K562 (cell line): Measurements from ENCODE around the gene TDRD12. TPM values are rescaled to one million over a fixed set of nuclear protein-coding genes. Genes with fewer than 3 reads are reported as not detected.
A peak's percentile ranks its signal among the peaks of the same experiment; 100 is the strongest.

ENCODE experiments used
- ETV6 ChIP-seq, 3 experiments: fragments of 150-350 bp in 1 of 3; sonication (generic) in 1 of 3; formaldehyde crosslinking in 1 of 3; IDR thresholded peaks; 2 replicates each; pipeline versions ENCODE4 v1.6.1 to v1.8.0; 2014 to 2022; ENCODE audit warnings: borderline replicate concordance in 2 of 3, low read depth in 2 of 3, antibody characterized with exemption in 1 of 3, low read length in 1 of 3, mild to moderate bottlenecking in 1 of 3, missing genetic modification reagents in 1 of 3
- JUNB ChIP-seq: fragments of 450-650 bp; formaldehyde crosslinking; conservative IDR thresholded peaks from 2 replicates; pipeline ENCODE4 v1.4.0; 2020; ENCODE audit warnings: mild to moderate bottlenecking
- KLF1 ChIP-seq: fragments of 450-650 bp; IDR thresholded peaks from 2 replicates; pipeline ENCODE4 v1.6.1; 2016; ENCODE audit warnings: missing genetic modification characterization, missing compliant biosample characterization
- L3MBTL2 ChIP-seq: fragments of 450-650 bp; IDR thresholded peaks from 2 replicates; pipeline ENCODE4 v1.6.1; 2016; ENCODE audit warnings: mild to moderate bottlenecking, moderate library complexity
- MTA3 ChIP-seq: fragments of 450-650 bp; formaldehyde crosslinking; IDR thresholded peaks from 2 replicates; pipeline ENCODE4 v1.6.1; 2017; ENCODE audit warnings: mild to moderate bottlenecking, borderline replicate concordance
- NR4A1 ChIP-seq, 2 experiments: fragments of 250-450 bp in 1 of 2; fragments of 450-650 bp in 1 of 2; sonication (Bioruptor Pico) in 1 of 2; IDR thresholded peaks; 2 replicates each; pipeline versions ENCODE4 v1.4.0 to v1.6.1; 2016 to 2020; ENCODE audit warnings: mild to moderate bottlenecking in 2 of 2, missing compliant biosample characterization in 1 of 2, missing genetic modification characterization in 1 of 2, moderate library complexity in 1 of 2
- PBX2 ChIP-seq, 2 experiments: IDR thresholded peaks in 1 of 2; conservative IDR thresholded peaks in 1 of 2; 2 replicates each; pipeline ENCODE4 v1.6.1; 2016; ENCODE audit warnings: low read depth in 2 of 2, mild to moderate bottlenecking in 1 of 2, missing compliant biosample characterization in 1 of 2, missing genetic modification characterization in 1 of 2, moderate library complexity in 1 of 2
- PML ChIP-seq: IDR thresholded peaks from 2 replicates; pipeline ENCODE4 v1.6.1; 2012; ENCODE audit warnings: low read length, inconsistent platforms
- RFX7 ChIP-seq: fragments of 250-450 bp; sonication (Bioruptor Pico); IDR thresholded peaks from 2 replicates; pipeline ENCODE4 v1.5.1; 2021; ENCODE audit warnings: mild to moderate bottlenecking
- TARDBP ChIP-seq: fragments of 450-650 bp; IDR thresholded peaks from 2 replicates; pipeline ENCODE4 v1.6.1; 2016
- TGIF2 ChIP-seq: sonication (generic); formaldehyde crosslinking; IDR thresholded peaks from 2 replicates; pipeline ENCODE4 v1.8.1; 2022; ENCODE audit warnings: mild to moderate bottlenecking, missing genetic modification reagents, moderate library complexity
- ZNF609 ChIP-seq: sonication (generic); formaldehyde crosslinking; IDR thresholded peaks from 2 replicates; pipeline ENCODE4 v1.8.1; 2023; ENCODE audit warnings: missing genetic modification reagents, mild to moderate bottlenecking, borderline replicate concordance
- ZNF77 ChIP-seq: fragments of 250-450 bp; sonication (Bioruptor Pico); IDR thresholded peaks from 2 replicates; pipeline ENCODE4 v1.5.0; 2020
- polyA plus RNA-seq, 8 experiments: library from polyadenylated mRNA; depleted of rRNA in 4 of 8; stranded (reverse) in 5 of 8; unstranded in 3 of 8; fragments of >200 nt; fragmentation: Nextera tagmentation in 2 of 8; fragmentation: Illumina TruSeq in 1 of 8; extraction: Ambion mirVana in 2 of 8; extraction: Trizol in 1 of 8; gene quantifications; 2 replicates each; pipeline versions ENCODE4 v1.2.1 to v1.2.3, GENCODE V29; 2011 to 2014; ENCODE audit warnings: inconsistent platforms in 1 of 8, missing spikeins in 1 of 8
- total RNA-seq, 7 experiments: library from RNA; depleted of rRNA in 6 of 7; stranded (reverse); fragments of >200 nt in 6 of 7; fragmentation: Illumina TruSeq in 2 of 7; extraction: Trizol in 2 of 7; gene quantifications; 2 replicates each; pipeline versions ENCODE4 v1.2.1 to v1.2.3, GENCODE V29; 2011 to 2021; ENCODE audit warnings: low replicate concordance in 1 of 7
- TF ChIP-seq, protein P1 (sequence below): fragments of 450-650 bp; IDR thresholded peaks from 2 replicates; pipeline ENCODE4 v1.6.1; 2018; ENCODE audit not compliant: partially characterized antibody

TDRD12 gene
- total and polyA plus RNA-seq, 9 of the 15 experiments (the other 6 are each of a cell fraction or from before 2014, with no cell fraction given): 0.03 TPM; not detected in 8

GRCh38 chr19:32674931-32675719 is 44.4 kb upstream of the TDRD12 start, which contains the start of gene ANKRD27 (continued):
- TF ChIP-seq ZNF609 (no peak), PBX2 (CRISPR knock-in tag; IDR thresholded peaks at IDR 0.05; ENCODE audit: low read depth) (peak; percentile 93), PBX2 (tag; conservative IDR thresholded peaks at IDR 0.05; ENCODE audit: low read depth) (peak; percentile 97), TARDBP (no peak), JUNB (CRISPR knock-in tag) (no peak), RFX7 (CRISPR knock-in tag) (no peak), KLF1 (tag) (0 out of 2 replicates have a peak, but pooled peaks have one; percentile 37), NR4A1 (CRISPR knock-in tag; IDR thresholded peaks at IDR 0.05) (no peak), NR4A1 (tag; IDR thresholded peaks at IDR 0.05) (no peak), ETV6 (IDR thresholded peaks at IDR 0.05; ENCODE audit: borderline replicate concordance in 1 of 2, low read depth in 2 of 2, low read length in 1 of 2) (no peak), ETV6 (CRISPR knock-in tag; IDR thresholded peaks at IDR 0.05; ENCODE audit: borderline replicate concordance) (no peak), MTA3 (peak; percentile 67; the same call in 1 of the 2 replicates), ZNF77 (CRISPR knock-in tag) (no peak), L3MBTL2 (peak; percentile 41; the same call in 1 of the 2 replicates), TGIF2 (CRISPR knock-in tag) (no peak), PML (no peak)
- TF ChIP-seq, protein P1, sequence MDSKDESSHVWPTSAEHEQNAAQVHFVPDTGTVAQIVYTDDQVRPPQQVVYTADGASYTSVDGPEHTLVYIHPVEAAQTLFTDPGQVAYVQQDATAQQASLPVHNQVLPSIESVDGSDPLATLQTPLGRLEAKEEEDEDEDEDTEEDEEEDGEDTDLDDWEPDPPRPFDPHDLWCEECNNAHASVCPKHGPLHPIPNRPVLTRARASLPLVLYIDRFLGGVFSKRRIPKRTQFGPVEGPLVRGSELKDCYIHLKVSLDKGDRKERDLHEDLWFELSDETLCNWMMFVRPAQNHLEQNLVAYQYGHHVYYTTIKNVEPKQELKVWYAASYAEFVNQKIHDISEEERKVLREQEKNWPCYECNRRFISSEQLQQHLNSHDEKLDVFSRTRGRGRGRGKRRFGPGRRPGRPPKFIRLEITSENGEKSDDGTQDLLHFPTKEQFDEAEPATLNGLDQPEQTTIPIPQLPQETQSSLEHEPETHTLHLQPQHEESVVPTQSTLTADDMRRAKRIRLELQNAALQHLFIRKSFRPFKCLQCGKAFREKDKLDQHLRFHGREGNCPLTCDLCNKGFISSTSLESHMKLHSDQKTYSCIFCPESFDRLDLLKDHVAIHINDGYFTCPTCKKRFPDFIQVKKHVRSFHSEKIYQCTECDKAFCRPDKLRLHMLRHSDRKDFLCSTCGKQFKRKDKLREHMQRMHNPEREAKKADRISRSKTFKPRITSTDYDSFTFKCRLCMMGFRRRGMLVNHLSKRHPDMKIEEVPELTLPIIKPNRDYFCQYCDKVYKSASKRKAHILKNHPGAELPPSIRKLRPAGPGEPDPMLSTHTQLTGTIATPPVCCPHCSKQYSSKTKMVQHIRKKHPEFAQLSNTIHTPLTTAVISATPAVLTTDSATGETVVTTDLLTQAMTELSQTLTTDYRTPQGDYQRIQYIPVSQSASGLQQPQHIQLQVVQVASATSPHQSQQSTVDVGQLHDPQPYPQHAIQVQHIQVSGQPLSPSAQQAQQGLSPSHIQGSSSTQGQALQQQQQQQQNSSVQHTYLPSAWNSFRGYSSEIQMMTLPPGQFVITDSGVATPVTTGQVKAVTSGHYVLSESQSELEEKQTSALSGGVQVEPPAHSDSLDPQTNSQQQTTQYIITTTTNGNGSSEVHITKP: peak; percentile 61
